Measurements from ENCODE around the gene SOWAHB. TPM values are rescaled to one million over a fixed set of nuclear protein-coding genes. Genes with fewer than 3 reads are reported as not detected.
"Not testable (repeated sequence)": the region's sequence is repeated elsewhere in the genome, so short reads cannot be mapped to it uniquely, and the experiment has no call there.

SOWAHB gene
- total RNA-seq, 1 donor from 2014 or later = not detected

GRCh38 chr4:76896048-76896447 lies 1.9 kb downstream of the SOWAHB start:
- no peak for DNase-seq (ENCODE audit: low read depth, low spot score)

- no peak for DNase-seq (ENCODE audit: low read depth, low spot score)
Measured at GRCh38 chr4:76895619-76896018, 2.3 kb downstream of the SOWAHB start.

GRCh38 chr4:76894537-76895255 lies 3.2 kb downstream of the SOWAHB start:
- DNase-seq (ENCODE audit: low read depth, low spot score) = no peak

DNA sequence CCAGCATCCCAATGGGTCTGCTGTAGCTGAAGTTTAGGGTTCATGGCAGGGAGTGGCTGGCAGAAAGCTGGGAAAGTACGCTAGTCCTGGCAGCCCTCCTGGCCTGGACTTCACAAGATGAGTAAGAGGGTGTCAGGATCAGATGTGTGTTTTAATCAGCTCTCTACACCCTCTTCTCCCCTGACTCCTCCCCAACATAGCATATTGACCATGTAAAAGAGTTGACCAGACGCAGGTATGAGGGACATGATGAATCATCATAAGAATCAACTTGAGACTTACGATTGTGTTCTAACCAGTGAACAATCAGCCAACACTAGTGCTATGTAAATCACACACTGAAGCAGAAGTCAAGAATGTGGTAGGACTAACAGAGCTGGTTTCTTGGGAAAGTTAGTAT lies 5.3 kb downstream of the SOWAHB start:
- DNase-seq (ENCODE audit: low read depth, low spot score) = no peak

- no peak for DNase-seq (ENCODE audit: low read depth, low spot score)
Measured at GRCh38 chr4:76892001-76892400, 5.9 kb downstream of the SOWAHB start.

GRCh38 chr4:76886848-76887441 lies 11.0 kb downstream of the SOWAHB start:
- DNase-seq (ENCODE audit: low read depth, low spot score) = no peak

- DNase-seq (ENCODE audit: low read depth, low spot score) = no peak
Measured at GRCh38 chr4:76886214-76886613, 11.7 kb downstream of the SOWAHB start.

GRCh38 chr4:76883147-76883546 lies 14.8 kb downstream of the SOWAHB start:
- peak; percentile 58 for DNase-seq (ENCODE audit: low read depth, low spot score)

GRCh38 chr4:76882630-76883029 lies 15.3 kb downstream of the SOWAHB start:
- no peak for DNase-seq (ENCODE audit: low read depth, low spot score)

- no peak for DNase-seq (ENCODE audit: low read depth, low spot score)
Measured at GRCh38 chr4:76881375-76881774, 16.6 kb downstream of the SOWAHB start.

DNA sequence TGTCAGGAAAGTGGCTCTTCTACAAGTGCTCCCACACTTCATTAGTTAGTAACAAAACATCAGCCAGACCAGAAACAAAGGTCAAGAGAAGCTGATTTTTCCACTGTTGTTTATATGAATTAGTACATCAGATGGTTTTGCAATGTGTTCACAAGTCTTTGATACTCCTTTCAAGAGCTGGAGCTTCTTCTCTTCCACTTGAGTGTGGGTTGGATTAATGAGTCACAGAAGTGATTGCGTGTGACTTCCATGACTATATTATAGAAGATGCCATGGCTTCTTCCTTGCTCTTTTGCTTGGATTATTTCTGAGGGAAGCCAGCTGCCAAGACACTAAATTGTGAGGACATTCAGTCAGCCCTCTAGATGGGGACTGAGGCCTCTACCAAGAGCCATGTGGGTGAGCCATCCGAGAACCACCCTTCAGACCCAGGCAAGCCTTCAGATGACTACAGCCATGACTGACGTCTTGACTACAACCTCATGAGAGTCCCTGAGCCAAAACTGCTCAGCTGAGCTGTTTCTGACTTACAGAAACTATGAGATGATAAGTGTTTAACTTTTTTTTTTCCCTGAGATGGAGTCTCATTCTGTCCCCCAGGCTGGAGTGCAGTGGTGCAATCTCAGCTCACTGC lies 18.1 kb downstream of the SOWAHB start:
- no peak for DNase-seq (ENCODE audit: low read depth, low spot score)

- DNase-seq (ENCODE audit: low read depth, low spot score) = not testable (repeated sequence)
Measured at GRCh38 chr4:76878641-76879165, 19.2 kb downstream of the SOWAHB start.

GRCh38 chr4:76874176-76874575 lies 23.8 kb downstream of the SOWAHB start:
- DNase-seq (ENCODE audit: low read depth, low spot score) = no peak

DNA sequence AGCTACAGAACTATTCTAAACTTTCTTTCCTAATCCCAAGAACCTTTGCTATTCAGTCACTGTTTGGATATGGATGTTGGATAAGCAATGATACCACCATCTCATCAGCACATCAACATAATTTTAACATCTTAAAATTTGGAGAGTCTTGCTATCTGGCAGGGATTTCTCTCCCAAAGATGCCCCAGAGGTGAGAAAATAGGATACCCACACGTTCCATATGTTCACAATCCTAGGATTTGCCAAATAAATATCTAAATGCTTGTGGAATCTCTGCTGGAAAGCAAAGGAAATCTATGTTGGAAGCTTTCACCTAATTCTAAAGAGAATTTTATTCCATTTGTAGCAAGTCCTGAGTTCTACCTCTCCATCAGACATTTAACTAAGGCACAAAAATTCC lies 24.4 kb downstream of the SOWAHB start:
- no peak for DNase-seq (ENCODE audit: low read depth, low spot score)

DNA sequence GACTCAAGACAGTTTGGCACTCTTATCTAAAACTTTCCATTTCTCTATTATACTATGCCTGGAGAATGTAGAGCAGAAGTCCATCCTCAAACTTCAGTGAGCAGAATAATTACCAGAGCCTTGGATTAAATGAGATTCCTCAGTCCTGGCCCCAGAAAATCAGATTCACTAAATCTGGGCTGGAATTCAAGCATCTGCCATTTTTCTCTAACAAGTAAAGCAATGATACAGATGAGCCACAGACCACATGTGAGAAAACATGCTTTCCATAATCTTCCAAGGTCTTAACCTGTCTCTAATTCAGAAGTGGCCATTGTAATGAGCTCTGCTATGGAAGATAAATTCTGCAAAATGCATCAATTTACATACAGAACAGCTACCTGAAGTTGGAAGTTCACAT lies 25.4 kb downstream of the SOWAHB start:
- DNase-seq (ENCODE audit: low read depth, low spot score) = no peak

- not testable (repeated sequence) for DNase-seq (ENCODE audit: low read depth, low spot score)
Measured at GRCh38 chr4:76868780-76869179, 29.2 kb downstream of the SOWAHB start.

- DNase-seq (ENCODE audit: low read depth, low spot score) = no peak
Measured at GRCh38 chr4:76867880-76868655, 29.9 kb downstream of the SOWAHB start.

DNA sequence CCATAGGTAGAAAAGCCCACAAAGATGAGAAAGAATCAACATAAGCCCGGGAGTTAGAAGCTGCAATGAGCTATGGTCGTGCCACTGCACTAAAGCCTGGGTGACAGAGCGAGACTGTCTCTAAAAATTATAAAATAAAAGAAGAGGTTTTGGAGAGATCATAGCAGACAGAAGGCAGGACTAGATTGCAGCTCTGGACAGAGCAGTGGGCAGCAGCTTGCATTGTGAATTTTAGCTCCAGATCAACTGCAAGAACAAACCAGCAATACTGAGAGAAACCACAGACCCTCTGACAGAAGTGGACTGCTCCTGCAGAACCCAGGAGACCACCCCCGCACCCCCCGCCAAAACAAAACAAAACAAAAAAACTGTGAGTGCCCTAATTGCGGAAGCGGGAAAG lies 30.6 kb downstream of the SOWAHB start:
- DNase-seq (ENCODE audit: low read depth, low spot score) = no peak

DNA sequence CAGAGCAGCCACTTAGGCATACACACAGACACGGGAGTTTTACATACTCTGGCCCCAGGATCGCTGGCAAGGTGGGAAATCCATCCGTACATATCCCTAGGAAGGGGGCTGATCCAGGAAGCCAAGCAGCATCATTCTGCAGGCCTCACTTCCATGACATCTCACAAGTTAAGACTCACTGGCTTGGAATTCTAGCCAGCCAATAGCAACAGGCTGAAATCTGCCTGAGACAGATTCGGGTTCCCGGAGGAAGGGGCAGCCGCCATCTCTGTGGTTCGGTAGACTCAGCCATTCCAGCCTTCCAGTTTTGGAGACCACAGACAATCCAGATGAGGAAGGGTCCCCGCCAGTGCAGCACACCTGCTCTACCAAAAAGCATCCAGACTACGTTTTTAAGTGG lies 31.3 kb downstream of the SOWAHB start:
- no peak for DNase-seq (ENCODE audit: low read depth, low spot score)

DNA sequence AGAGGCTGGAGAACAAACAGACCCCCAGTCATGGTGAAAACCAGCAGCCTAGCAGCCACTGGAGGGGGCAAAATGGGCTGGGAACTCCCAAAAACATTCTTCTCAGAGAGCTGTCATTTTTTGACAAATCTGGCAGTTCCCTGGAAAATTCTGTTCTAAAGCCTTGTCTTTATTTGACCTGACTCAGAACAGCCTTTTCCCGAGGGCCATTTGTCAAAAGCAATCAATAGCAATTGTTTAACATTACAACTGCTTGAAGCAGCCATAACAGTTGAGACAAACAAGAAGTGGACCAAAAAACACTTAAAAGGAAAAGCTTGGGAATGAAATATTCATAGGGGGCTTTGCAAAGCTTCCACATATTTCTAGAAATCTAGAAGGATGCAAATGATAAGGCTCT lies 39.6 kb downstream of the SOWAHB start:
- DNase-seq (ENCODE audit: low read depth, low spot score) = no peak

DNA sequence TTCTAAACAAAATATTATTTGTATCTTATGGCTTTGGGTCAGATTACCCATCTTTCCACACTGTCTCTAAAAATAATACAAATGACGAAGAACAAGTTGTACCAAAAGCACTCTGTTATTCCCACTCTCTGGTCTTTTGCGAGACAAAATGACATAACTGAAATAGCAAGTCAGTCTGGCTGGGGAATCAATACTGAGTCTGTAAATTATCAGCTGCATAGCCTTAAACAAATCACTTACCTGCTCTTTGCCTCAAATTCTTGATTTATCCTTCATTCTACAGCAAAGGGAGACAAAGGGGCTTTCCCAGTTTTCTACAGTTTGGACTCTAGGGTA lies 40.9 kb downstream of the SOWAHB start:
- no peak for DNase-seq (ENCODE audit: low read depth, low spot score)

All from pulmonary artery endothelial cell (primary cell).